Activated naive CD4-positive, alpha-beta T cell treated with anti-CD3 and anti-CD28 coated beads, Interleukin-2, amount 50 U/mL, for 16 hours (primary cell): Measurements from ENCODE around the gene NFIB.

ENCODE experiments used
- DNase-seq: peaks from one replicate; pipeline ENCODE4 v3.0.0-alpha.2; 2020

Gene NFIB

DNA sequence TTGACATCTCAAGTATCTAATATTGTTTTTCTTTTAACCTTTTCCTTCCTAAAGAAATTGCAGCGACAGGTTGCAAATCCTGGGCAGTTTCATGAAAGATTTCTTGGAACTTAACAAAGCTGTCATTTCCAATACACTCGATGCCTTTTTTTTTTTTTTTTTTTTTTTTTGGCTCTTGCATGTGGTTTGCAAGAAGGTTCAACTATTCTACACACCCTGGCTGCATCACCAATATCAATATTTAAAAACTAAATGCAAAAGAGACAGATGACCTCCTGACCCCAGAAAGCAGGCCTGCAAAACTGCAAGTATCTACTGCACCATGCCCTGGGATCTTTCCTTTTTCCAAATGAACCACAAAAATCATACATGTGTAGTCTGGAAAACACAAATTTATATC, 4.4 kb upstream of the NFIB start:
- DNase-seq: no peak

DNA sequence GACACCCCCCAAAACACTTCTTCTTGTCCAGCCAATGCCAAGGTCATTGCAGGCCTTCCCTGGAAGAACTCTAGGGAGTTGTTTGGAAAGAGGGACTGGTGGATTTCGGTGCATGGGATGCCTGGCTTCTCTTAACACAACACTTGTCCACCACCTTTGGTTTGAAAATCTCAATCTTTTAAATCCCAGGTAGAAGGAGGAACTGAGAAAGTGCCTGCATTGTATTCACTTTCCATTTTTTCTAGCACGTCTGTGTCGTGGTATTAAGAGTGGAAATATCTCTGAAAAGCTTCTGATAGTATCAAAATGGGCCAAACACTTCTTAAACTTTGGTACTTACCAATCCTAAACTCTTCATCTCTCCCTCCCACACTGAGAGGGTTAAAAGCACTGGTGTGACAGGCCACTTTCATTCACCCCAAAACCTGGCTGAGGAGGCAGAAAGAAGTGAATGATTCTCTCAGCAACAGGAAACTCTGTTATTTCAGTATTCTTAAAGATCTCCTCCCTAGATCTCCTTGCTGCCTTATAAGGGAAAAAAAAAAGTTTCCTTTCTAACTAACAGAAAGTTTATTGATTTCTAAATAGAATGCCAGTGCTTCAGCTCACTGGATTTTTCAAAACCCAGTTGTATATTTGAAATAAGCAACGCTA, 3.9 kb upstream of the NFIB start:
- no peak for DNase-seq

DNA sequence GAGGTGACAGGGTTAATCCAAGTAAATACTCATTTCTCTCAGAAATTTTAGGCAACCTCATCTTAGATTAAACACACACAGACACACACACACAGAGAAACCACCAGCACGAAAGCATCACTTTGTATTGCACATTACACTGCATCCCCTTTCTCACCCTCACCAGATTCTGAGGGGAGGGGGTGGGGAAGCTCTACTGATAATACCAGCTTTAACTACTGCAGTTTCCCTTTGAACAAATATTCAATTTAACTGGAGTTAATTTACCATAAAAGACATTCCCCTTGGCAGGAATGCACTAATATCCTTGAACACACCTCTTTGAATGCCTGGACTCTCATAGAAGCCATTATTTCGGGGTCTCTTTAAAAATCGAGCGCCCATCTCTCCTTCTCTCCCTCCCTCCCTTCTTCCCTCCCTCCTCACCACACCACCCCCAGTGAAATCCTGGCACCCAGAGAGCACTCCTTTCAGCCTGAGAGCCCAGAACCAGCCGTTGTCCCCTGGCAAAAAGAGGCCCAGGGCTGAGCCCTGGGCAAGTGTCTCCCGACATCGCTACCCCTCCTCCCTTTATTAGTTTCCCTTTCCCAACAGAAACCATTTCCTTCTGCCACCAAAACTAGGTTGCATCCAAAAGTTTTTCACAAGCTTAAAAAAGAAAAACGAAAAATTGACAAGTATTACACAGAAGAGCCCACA, 2.8 kb upstream of the NFIB start:
- DNase-seq: no peak

DNA sequence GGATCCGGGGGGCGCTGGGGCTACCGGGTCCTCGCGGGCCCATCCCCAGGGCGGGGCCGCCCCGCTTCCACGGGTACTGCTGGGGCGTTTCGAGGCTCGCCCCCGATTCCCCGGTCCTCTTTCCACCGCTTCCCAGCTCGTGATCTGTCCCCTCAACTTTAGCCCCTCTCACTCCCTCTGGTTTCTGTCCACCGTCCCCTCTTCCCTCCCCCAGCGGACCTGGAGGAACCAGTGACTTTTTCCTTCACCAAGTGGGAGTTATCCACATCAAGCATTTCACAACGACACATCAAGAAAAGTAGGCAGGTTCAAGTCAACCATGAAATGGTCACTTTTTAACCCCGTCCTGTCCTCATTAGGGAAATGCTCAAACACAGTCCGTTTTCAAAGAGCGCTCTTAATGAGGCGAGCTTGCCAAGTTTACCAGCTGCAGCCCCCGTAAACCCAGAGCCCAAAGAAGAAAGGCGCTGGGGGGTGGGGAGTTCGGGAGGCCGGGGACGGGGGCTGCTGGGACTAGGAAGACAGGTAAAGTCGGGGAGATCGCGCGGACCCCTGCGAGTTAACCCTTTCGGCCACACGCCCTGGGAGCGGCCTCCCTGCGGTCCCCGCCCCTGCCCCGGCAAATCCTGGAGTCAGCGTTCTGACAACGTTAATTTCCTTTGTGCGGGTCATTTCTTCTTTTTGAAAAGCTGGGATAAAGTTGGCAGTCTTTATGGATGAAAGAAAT, 2.1 kb upstream of the NFIB start:
- no peak for DNase-seq

DNA sequence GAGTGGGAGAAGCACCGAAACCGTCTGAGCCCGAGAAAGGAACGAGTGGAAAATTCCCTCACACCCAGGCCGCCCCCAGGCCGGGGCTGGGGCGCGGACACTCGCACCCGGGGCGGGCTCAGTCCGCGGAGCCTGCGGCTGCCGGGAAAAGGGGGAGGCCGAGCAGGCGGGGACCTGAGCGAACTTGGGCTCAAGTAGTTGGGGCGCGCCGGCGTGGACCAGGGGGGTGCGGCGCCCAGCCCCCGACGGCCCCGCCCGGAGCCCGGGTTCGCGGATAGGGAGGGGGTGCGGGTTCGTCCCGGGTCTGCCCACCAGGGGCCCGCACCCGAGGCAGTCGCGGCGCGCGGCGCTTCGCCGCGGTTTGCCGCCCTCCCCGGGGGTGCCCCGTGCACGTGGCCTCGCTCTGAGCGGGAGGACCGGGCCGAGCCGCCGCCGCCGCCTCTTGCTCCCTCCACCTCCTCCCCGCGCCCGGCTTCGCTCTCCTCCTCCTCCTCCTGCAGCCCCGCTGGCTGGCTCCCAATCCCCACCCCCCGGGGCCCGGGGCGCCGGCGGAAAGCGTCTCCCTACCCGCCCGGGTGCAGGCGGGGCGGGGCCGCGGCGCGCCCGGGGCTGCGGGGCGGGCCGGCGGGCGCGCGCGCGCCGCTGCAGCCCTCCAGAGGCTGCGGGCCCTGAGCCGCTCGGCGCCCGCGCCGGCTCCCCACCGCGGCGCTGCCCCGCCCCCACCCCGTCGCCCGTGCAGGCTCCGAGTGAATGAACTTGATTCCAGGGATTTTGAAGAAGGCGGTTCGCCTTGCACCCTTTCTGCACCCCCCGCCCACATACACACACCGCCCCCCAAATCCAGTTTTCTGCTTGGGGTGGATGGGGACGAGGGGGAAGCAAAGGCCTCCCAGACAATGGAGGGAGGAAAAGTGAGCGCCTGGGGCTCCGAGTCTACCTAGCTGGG, 1.3 kb upstream of the NFIB start:
- no peak for DNase-seq

DNA sequence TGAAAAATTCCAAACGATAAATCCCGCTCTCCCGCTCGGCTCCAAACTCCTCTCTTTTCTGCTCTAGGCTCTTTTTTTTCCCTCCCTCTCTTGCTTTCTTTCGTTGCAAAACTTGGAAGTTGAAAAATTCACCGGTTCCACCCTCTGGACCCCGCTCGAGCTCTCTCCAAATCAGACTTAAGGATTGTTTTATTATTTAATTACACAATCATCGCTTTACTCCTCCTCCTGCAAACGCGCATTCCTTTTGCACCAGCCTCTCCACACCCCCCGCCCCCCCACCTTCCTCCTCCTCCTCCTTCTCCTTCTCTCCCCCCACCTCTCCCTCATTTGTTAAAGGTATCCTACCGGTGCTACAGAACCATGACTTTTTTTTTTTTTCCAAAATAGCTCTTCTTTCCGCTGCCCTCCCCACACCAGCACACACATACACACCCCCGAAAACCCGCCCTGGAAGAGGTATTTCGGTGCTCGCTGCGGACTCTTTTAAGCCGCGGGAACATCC, 535 bp upstream of the NFIB start:
- no peak for DNase-seq

DNA sequence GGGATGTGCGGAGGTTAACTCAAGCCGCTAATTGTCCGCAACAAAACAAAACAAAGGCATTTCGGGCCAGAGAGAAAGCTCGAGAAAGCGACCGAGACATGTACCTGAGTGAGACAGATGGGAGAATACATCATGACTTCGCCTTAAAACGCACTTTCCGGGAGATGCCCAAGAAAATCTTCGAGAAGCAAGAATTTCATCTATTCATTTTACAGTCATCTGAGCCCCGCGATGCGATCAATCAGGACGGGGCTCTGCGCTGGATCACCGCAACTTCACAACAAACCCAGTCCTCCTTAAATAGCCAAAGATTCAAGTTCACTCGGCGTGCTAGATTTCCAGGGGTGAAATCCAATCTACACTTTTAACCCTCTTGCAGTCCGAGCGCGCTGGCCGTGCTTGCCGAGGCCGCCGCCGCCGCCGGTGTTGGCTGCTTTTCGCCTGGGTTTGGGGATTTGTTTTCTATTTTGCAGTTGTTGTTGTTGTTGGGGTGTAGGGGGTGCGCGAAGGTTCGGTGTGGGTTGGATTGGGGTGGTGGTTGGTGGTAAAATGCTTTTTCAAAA, 482 bp downstream of the NFIB start:
- DNase-seq: no peak

DNA sequence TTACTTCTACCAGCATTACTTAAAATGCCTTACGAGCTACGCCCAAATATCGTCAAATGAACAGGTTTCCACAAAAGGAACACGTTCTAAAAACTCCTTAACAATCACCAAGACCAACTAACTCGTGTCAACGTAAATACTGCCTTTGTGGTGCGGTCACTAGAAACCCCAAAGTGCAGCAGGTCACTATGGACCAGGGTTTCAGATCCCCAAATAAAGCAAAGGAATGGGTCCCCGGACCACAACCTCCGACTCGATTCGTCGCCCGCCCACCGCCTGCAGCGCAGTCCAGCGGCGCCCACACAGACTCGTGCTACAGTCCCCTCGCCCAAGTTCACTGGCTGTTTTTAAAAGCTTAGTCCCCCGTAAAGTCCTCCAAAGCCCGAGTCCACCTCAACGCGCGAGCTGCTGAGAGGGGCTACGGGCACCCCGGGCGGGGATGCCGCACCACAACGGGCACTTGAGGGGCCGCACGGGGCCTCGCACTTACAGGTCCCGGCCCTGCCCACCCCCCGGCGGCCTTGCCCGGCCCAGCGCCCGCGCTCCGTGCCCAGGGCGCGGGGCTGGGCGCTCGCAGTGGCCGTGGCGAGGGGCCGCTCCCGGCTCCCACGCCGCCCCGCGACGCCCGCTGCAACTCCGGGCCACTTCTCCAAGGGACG, 1.1 kb downstream of the NFIB start:
- no peak for DNase-seq

DNA sequence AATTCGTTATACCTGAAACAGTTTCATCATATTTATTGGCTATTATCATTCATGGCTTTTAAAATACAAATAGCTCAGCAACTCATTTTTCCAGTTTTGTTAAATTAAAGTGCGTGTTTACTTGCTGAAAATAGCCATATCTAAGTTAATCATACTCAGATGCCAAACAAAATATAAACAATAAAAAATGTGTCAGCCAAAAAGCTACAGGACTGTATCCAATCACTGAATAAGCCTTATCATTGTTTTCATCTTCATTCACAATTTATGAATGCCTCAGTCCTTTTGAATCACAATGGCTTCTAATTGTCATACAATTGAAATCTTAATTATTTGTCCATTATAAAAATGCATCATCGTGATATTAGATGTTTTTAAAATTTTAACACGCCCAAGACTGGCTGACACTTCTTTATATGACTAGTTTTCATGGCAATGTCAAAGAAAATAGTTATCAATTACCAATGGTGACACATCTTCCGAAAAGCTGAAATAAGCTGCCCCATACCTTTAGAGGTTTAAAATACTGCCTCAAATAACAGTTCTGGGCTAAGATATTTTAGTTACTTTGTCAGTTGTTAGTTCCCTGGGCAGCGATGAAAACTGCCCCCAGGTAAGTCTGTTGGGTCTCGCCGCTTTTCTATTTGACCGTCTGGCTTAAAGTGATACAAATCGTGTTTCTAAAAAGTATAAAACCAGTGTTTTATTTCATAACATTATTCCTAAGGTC, 1.8 kb downstream of the NFIB start:
- no peak for DNase-seq

DNA sequence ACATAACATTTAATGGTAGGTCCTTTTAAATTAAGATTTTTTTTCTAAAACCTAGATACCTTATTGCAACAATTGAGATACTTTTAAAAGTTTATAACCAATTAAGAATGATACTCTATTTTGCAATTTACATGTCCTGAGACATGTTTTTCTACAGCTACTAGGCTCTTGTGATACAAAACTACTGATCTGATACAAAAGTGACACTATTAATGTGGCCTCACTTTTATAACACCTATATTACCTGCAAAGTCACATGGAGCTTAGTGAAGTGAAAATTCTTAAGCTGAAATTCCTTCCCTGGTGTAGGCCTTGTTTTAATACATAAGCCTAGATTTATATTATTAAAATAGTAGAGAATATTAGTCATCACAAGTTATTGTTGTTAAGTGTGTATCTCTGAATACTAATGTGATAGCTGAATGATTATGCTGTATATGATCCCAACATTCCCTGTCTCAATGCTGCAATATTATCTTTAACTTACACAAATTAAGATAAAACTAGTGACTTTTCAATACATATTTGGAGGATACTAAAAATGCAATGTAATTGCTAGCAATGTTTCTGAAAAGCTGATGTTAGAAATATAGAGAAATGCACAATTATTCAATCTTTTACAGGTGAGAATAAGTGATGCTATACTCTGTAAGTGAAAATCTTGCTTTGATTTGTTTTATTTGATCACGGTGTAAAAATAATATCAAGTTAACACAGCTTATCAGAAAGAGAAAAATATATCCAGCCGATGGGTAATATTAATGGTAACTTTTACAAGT, 2.6 kb downstream of the NFIB start:
- no peak for DNase-seq

DNA sequence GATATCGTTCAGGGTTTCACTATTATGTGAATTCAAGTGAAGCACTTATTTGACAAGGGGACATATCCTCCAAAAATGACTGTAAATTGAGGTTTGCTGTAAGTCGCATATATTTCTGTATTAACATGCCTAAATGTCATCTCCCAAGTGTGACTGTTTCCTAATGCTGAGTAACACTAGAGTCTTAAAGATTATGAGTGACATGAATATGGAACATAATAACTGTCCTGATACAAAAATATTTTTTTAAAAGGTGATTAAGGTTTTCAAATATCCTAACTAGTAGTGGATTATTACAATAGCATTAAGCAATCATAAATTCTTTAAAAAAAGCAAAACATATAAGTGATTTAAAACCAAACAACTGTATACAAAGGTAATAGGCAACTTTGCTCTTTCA, 3.6 kb downstream of the NFIB start:
- DNase-seq: no peak

DNA sequence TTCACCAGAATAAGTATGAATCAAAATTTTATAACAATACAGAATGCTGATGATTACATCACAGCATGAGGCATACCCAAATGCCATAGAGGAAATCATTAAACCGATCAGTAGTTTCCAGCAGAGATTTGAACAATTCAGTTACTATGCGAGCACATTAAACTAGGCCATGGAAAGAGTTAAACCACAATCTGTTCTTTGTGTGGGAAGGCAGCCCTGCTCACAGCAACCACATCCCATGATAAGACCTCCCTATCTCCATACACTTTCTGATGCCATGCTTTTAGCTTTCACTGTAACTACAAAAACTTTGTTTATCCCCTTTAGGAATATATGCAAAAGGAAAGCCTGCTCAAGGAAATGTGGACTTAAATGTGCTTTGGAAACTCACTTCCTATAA, 4.5 kb downstream of the NFIB start:
- no peak for DNase-seq

DNA sequence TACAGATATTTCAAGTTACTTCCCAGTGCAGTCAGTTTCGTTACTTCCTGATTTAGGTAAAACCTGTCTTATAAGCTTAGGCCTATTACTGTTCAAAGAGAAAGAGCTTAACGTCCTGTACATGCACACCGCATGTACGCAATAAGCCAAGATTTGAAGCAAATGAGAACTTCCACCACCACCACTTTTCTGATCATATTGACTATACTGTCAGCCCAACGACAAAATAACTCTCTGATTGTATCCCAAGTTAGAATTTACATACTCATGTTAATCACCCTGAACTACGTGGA, 5.1 kb downstream of the NFIB start:
- no peak for DNase-seq

DNA sequence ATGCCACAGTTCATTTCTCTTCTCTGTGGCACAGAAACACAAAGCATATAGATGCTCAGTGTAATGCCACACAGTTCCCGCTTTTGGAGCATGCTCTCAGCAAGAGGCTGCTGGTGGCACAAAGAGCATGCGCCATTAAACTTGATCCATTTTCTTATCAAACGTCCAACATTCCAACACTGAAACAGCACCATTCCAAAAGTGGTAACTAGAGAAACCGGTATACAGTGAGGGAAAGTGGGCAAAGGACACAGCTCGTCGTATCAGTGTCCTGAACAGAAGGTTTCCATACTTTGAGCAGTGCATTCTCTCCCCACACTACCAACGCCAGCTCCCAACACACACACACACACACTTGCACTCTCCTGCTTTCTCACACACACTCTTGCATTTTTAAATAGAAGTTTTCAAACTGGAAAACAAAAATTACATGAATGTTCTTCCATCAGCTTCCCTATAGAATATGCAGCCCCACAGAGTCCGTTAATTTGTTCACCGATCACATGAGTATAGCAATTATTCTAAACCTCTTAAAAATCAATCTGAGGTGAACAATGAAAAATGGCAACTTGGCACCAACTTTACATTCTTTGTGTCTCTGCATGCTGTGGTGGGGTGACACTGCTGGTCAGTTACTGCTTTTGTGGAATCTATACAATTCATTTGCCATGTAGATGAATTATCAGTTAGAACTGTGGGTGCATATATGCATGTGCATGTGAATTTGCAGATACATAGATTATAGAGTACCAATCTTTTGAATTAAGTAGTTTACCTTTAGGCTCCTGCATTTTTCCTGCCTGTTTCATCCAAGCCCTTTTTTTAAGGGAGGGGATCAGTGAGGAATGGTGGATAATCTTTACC, 5.7 kb downstream of the NFIB start:
- DNase-seq: no peak

DNA sequence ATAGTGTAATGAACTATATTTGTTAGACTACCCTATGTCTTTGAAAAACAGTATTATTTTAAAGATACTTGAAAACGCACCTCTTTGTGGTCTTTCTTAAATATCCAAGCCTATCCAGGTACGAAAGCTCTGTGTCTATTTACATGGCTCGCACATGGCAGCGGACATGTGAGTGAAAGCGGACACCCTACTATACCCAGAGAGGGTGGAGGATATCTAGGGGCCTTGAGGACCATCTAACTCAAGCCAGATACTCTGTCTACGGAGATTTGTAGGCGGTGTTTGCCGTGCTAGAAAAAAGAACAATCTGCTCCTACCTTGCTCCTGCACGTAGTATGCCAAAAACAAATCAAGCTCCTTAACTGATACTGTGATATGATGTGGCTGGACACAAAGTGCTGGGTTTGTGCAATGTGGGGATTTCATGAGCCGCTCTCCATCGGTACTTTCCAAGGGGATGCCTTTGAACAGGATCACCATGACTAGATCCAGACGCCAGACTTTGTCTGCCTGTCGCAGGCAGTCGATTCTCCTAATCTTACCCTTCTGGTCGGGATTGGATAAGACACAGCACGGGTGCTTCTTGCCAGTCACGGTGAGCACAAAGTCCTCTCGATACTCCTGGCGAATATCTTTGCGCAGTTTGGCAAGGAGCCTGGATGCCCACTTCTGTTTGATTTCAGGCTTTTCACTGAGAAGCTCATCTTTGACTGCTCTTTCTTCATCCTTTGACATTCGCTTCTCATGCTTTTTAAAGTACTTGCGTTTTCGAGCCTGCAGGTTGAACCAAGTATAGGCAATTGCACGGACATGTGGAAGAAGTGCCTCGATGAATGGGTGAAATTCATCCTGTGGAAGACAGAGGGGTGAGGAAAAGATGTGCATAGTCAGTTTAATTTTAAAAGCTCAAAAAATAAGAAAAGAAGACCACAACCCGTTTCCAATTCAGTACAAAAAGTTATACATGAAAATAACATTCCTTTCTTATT, 7.0 kb downstream of the NFIB start:
- DNase-seq: no peak

DNA sequence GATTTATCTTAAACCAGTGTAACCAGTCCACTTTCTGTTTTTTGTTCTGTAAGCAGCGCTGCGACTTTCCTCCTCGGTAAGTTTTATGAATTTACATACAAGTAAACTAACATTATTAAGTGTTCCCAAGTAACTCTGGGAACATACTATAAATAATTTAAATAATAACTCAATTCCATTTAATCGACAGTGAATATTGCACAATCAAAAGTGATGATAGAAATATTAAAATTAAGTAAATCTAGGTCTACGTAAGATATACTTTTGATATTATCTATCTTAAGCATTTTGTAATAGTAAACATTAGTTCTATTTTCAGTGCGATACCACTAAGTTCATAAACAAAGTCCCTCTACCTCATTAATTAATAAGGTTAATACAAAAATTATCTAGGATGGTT, 7.8 kb downstream of the NFIB start:
- no peak for DNase-seq

DNA sequence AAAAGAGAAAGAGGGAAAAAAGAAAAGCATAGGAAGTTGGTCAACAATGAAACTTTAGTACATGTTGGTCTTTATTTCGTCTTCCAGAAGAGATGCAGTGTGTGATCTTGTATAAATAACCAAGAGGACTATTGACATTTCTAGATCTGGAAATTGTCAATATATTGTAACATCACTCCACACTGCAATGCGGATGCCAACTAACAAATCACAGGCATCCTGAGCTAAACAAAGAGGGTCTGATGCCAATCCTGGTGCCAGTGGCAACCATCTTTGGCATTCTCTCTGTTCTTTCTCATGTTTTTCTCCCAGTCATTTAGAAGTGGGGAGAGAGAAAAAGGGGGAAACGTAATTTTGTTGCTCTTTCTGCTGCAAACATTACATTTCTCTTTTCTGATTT, 9.7 kb downstream of the NFIB start:
- DNase-seq: no peak

DNA sequence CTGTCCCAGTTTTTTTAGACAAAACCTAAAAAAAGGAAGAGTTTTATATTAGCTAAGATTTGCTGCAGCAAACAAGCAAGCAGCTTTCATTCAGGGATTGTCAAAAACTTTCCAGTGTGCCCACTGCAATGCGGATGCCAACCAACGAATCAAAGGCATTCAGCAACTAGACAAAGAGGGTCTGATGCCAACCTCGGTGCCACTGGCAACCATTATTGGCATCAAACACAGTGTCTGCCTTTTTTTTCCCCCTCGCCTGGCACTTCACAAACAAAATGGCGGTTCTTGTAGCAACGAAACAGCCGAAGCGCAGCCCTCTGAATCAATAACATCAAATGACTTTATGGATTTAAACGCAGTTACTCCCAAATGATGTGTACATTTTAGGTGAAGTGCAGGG, 10.4 kb downstream of the NFIB start:
- no peak for DNase-seq
